GM18519 (cell line): ENCODE measurements around the gene ADAMTS3.

Experiments
- ATAC-seq: cut with Tn5 transposase; IDR thresholded peaks from one replicate; pipeline ENCODE4 v1.9.1; 2021; ENCODE audit warnings: mild to moderate bottlenecking, moderate library complexity; ENCODE audit not compliant: unreplicated experiment, low FRiP score

The ADAMTS3 gene

GRCh38 chr4:72424006-72424405, 145.0 kb downstream of the ADAMTS3 start:
- ATAC-seq = no peak

GRCh38 chr4:72422416-72422815, 146.6 kb downstream of the ADAMTS3 start:
- ATAC-seq = no peak

DNA sequence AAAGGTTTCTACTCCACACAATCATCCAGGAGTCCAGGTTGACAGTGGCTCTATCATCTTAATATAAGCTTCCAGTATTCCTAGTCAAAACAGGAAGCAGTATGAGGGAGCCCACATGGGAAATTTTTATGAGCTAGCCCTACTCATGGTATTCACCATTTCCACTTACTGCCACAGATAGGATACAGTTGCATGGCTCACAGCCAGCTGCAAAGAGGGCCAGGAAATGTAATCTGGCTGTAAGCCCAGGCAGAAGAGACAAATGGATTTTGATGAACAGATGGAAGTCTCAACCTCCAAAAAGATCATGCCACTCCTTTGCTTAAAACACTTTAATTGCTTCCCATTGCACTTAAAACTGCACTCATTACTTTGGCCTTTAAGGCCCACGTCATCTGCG, 150.6 kb downstream of the ADAMTS3 start:
- ATAC-seq = no peak

DNA sequence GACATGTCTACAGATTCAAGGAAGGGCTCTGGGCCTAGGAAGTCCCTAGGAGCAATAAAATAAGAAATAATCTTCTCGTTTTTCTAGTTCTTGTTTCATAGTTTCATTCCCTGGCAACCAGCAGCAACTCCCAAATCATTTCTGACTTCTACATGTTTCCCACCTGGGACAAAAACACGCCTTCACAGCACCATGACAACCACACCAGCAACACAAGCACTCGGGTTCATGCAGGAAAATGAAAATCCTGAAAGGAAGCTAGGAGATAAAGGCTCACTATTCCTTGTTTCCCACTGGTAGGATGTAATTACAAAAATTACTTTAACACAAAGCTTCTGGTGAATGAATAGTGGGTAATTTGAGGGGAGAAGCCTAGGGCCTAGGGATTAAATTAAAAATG, 158.9 kb downstream of the ADAMTS3 start:
- ATAC-seq = no peak

GRCh38 chr4:72408568-72408967, 160.5 kb downstream of the ADAMTS3 start:
- ATAC-seq = no peak

- no peak for ATAC-seq
These were observed 163.6 kb downstream of the ADAMTS3 start for GRCh38 chr4:72405417-72405816.

DNA sequence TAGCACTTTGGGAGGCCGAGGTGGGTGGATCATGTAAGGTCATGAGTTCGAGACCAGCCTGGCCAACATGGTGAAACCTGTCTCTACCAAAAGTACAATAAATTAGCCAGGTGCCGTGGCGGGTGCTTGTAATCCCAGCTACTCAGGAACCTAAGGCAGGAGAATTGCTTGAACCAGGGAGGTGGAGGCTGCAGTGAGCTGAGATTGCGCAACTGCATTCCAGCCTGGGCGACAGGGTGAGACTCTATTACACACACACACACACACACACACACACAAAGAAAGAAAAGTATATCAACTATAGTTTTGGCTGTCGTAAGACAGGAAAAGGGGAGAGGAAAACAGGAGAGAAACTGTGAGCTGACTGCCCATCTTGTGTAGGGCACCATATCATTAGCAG, 171.7 kb downstream of the ADAMTS3 start:
- ATAC-seq = no peak

GRCh38 chr4:72394012-72394663, 174.9 kb downstream of the ADAMTS3 start:
- ATAC-seq = no peak

GRCh38 chr4:72391281-72391680, 177.7 kb downstream of the ADAMTS3 start:
- no peak for ATAC-seq

- ATAC-seq = no peak
These were observed 178.6 kb downstream of the ADAMTS3 start for GRCh38 chr4:72390409-72390808.

GRCh38 chr4:72388521-72388920, 180.5 kb downstream of the ADAMTS3 start:
- no peak for ATAC-seq

DNA sequence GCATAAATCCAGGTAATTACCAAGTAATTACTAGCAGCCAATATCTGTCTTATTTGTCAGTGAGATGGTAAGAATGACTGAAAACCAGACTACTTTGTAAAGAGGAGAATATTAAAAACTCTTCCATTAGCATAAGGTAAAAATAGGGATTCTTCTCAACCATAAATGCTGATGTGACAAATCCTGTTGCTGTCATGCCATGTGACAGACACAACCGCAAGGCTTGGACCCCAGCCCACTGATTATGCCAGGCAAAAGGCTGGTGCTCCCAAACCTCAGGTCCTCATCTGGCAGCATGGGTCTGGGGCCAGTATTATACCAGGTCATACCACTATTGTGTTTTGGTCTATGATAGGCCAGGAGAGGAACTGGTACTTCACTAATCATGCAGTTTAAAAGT, 181.1 kb downstream of the ADAMTS3 start:
- ATAC-seq = no peak

GRCh38 chr4:72383439-72383838, 185.6 kb downstream of the ADAMTS3 start:
- no peak for ATAC-seq

DNA sequence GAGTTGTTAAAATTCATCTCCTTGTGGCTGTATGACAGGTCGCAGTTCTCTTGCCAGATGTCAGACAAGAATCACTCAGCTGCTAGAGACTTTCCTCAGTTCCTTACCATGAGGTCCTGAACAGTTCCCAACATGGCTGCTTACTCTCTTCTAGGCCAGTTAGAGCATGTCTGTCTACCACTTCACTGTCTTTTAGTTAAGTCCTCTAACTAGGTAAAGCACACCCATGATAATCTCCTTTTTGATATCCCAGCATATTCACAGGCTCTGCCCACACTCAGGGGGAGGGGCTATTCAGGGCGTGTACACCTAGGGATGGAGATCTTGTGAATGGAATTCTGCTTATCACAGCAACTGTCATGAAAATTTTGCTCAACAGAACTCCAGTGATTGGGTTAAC, 190.1 kb downstream of the ADAMTS3 start:
- ATAC-seq = no peak

GRCh38 chr4:72377491-72378194, 191.4 kb downstream of the ADAMTS3 start:
- ATAC-seq = no peak

DNA sequence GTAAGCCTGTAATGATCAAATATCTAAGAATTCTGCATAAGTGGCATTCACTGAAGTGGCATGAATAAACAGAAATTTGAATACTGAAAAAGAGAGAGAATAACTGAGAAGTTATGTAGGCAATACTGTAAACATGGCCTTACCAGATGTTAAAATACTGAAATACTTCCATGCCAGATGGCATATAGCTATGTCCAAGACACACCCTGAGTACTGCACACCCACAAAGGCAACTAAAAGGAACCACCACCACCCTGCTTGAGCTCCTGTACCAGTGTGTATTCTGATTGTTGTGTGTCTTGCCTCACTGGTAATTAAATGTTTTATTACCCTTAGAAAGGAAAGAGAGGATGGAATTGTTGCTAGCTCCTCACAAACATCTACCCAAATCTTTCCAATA, 192.1 kb downstream of the ADAMTS3 start:
- no peak for ATAC-seq

DNA sequence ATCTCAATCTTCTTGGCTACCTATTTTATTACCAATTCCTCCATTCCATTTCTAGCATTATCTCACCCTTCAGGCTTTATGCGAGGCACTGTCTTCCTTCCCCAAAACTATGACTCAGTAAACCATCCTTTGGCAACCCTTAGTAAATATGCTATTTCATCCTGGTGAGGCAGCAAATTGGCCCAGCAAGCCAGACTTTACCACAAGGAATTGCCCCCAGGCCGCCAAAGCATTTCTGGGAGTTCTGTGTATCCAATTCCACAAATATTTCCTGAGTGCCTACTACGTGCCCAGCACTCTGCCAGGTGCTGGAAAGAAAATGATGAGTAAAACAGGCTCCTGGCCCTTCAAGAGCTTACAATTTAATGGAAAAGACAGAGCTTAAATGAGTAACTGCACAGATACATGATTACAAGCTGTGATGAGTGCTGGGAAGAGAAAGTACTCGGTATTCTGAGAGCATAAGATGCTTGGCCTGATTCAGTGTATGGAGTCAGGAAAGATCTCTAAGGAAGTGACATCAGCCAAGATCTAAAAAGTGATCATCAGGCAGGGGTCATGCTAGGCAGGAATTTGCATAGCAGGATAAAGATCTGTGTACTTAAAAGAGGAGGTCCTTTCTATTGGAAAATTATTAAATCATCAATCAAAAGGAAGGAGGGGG, 193.8 kb downstream of the ADAMTS3 start:
- ATAC-seq = no peak

GRCh38 chr4:72374159-72374558, 194.9 kb downstream of the ADAMTS3 start:
- ATAC-seq = no peak

GRCh38 chr4:72366601-72367000, 202.4 kb downstream of the ADAMTS3 start:
- ATAC-seq = no peak

DNA sequence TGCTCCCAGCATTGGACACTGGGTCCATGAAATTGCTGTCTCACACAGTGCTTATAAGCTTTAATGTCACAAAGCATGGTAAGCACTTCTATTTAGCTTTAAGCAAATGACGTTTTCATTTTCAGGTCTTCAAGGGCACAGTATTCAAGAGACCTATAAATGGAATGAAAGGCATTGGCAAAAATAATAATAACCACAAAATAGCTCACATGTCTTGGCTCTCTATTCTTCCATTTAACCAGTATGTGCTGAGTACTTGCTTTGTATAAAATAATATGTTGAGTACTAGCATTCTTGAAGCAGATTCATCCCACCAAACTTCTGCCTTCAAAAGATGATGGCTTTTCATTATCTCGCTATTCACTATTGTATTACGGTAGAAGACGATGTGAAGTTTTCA, 203.0 kb downstream of the ADAMTS3 start:
- ATAC-seq = no peak

GRCh38 chr4:72365016-72365415, 204.0 kb downstream of the ADAMTS3 start:
- no peak for ATAC-seq

DNA sequence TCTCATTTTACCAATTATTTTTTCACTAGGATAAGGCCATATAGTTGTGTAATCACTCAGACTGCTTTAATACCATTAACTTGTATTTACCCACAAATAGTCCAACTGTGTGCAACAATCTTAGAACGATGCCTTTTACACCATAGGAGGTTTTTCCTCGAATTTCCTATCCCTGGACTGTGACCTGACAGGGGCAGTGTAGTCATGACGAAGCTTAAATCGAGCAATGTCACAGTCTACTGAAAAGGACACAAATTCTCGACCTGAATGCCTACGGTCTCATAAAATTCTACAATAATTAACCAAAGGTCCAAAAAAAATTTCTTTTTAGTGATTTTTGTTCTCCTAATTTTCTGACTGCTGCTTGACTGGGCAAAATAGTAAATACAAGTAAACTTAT, 208.9 kb downstream of the ADAMTS3 start:
- ATAC-seq = no peak
